Caco-2 (cell line): ENCODE measurements around the gene DDX11. TPM values are rescaled to one million over a fixed set of nuclear protein-coding genes. Genes with fewer than 3 reads are reported as not detected.

Source experiments
- BruUV-seq: library from RNA; stranded (reverse); fragments of 400-500 nt; replicated peaks from 2 replicates; lab custom pipeline; 2021; lab: Mats Ljungman, UMichigan
- CTCF ChIA-PET: fragments of 300-600 bp; sonication (Branson Sonifier 250); formaldehyde crosslinking; loops from one replicate; lab custom pipeline; 2022; ENCODE audit warnings: antibody characterized with exemption; lab: Charles Lee
- POLR2A ChIA-PET: fragments of 300-600 bp; sonication (Branson Sonifier 250); formaldehyde crosslinking; loops from one replicate; lab custom pipeline; 2022; ENCODE audit warnings: antibody characterized with exemption; lab: Charles Lee
- DNase-seq, 2 experiments: peaks; one replicate each; pipeline versions ENCODE4 v3.0.0 to v3.0.0-alpha.2; 2020 to 2022
- H3K27me3 ChIP-seq: replicated peaks from 2 replicates; pipeline ENCODE4 v1.6.0; 2011; ENCODE audit warnings: low read length; ENCODE audit not compliant: control insufficient read depth, insufficient read depth
- H3K36me3 ChIP-seq: 2 replicates; pipeline ENCODE4 v1.5.1; 2011; ENCODE audit warnings: low read length; ENCODE audit not compliant: control insufficient read depth, insufficient read depth
- H3K4me1 ChIP-seq: fragments of 250-450 bp; sonication (Bioruptor Pico); 2 replicates; pipeline ENCODE4 v1.5.1; 2020; ENCODE audit warnings: mild to moderate bottlenecking
- H3K4me3 ChIP-seq: 2 replicates; pipeline ENCODE4 v1.5.1; 2011; ENCODE audit warnings: low read depth, mild to moderate bottlenecking, control low read depth, low read length
- H3K9me3 ChIP-seq: fragments of 250-450 bp; sonication (Bioruptor Pico); 2 replicates; pipeline ENCODE4 v1.5.1; 2020; ENCODE audit warnings: mild to moderate bottlenecking, moderate library complexity
- H3K27ac Mint-ChIP-seq: one replicate; pipeline ENCODE4 v1.8.0; 2022; ENCODE audit warnings: mixed read lengths; ENCODE audit not compliant: unreplicated experiment
- H3K27me3 Mint-ChIP-seq: one replicate; pipeline ENCODE4 v1.8.0; 2022; ENCODE audit warnings: mixed read lengths; ENCODE audit not compliant: insufficient read depth, unreplicated experiment
- H3K36me3 Mint-ChIP-seq: one replicate; pipeline ENCODE4 v1.8.0; 2022; ENCODE audit warnings: mild to moderate bottlenecking, mixed read lengths; ENCODE audit not compliant: insufficient read depth, unreplicated experiment
- H3K4me1 Mint-ChIP-seq: one replicate; pipeline ENCODE4 v1.8.0; 2022; ENCODE audit warnings: low read depth, mixed read lengths; ENCODE audit not compliant: unreplicated experiment
- H3K4me3 Mint-ChIP-seq: one replicate; pipeline ENCODE4 v1.8.0; 2022; ENCODE audit warnings: mild to moderate bottlenecking, moderate library complexity, mixed read lengths; ENCODE audit not compliant: unreplicated experiment
- H3K9me3 Mint-ChIP-seq: one replicate; pipeline ENCODE4 v1.8.0; 2022; ENCODE audit warnings: mixed read lengths; ENCODE audit not compliant: unreplicated experiment
- CTCF ChIP-seq, 2 experiments: fragments of 200-600 bp in 1 of 2; IDR thresholded peaks; 1 replicate in 1 of 2; 2 replicates in 1 of 2; pipeline versions ENCODE4 v1.5.1 to v1.8.0; 2011 to 2022; ENCODE audit warnings: antibody characterized with exemption in 1 of 2, control low read depth in 1 of 2, inconsistent platforms in 1 of 2, low read depth in 1 of 2, low read length in 1 of 2, mild to moderate bottlenecking in 1 of 2, moderate library complexity in 1 of 2; ENCODE audit not compliant: insufficient read depth in 1 of 2, severe bottlenecking in 1 of 2, unreplicated experiment in 1 of 2
- intact Hi-C: fragments of 100-400 bp; cut with micrococcal nuclease; formaldehyde crosslinking; loops from one replicate; pipeline ENCODE4 v1.10.0; 2022; ENCODE audit not compliant: unreplicated experiment
- total RNA-seq: library from RNA; stranded (reverse); gene quantifications from 2 replicates; pipeline ENCODE4 v1.2.3, GENCODE V29; 2022

Gene DDX11
- total RNA-seq, 1 experiment from 2014 or later = 175 TPM

- intact Hi-C loops = no loop called here
- no peaks in the 10 kb centered on the region for H3K4me1 Mint-ChIP-seq
- Histone ChIP-seq H3K4me1 (no peaks in the 10 kb centered on the region), H3K27me3 (no peaks in the 10 kb centered on the region; the same call in 1 of the 2 replicates), H3K36me3 (no peaks in the 10 kb centered on the region), H3K4me3 (no peak overlapping the region), H3K9me3 (peaks cover 5% of the 10 kb centered on the region; the same call in 1 of the 2 replicates)
- no TSS peak for BruUV-seq
- no peak for TF ChIP-seq CTCF (IDR thresholded peaks at IDR 0.05; ENCODE audit: insufficient read depth in 1 of 2, low read depth in 1 of 2, low read length in 1 of 2, severe bottlenecking in 1 of 2, unreplicated experiment in 1 of 2)
- H3K4me3 Mint-ChIP-seq = no peak overlapping the region
- ChIA-PET POLR2A (no interaction called here), CTCF (no interaction called here)
- H3K36me3 Mint-ChIP-seq = no peaks in the 10 kb centered on the region
- H3K27me3 Mint-ChIP-seq = peaks cover 2% of the 10 kb centered on the region
- no peak for DNase-seq
- H3K27ac Mint-ChIP-seq = no peak overlapping the region
- H3K9me3 Mint-ChIP-seq = peaks cover 10% of the 10 kb centered on the region
Observed at GRCh38 chr12:31029468-31029867, 44.2 kb upstream of the DDX11 start.

- H3K27me3 Mint-ChIP-seq = peaks cover 2% of the 10 kb centered on the region
- no TSS peak for BruUV-seq
- POLR2A ChIA-PET = no interaction called here
- Histone ChIP-seq H3K4me3 (no peak overlapping the region), H3K36me3 (no peaks in the 10 kb centered on the region), H3K9me3 (peaks cover 5% of the 10 kb centered on the region; the same call in 1 of the 2 replicates), H3K4me1 (no peaks in the 10 kb centered on the region), H3K27me3 (no peaks in the 10 kb centered on the region; the same call in 1 of the 2 replicates)
- H3K4me1 Mint-ChIP-seq = no peaks in the 10 kb centered on the region
- peaks cover 10% of the 10 kb centered on the region for H3K9me3 Mint-ChIP-seq
- H3K36me3 Mint-ChIP-seq = no peaks in the 10 kb centered on the region
- CTCF ChIA-PET = no interaction called here
- TF ChIP-seq CTCF (IDR thresholded peaks at IDR 0.05; ENCODE audit: insufficient read depth in 1 of 2, low read depth in 1 of 2, low read length in 1 of 2, severe bottlenecking in 1 of 2, unreplicated experiment in 1 of 2) = no peak
- intact Hi-C loops = no loop called here
- no peak for DNase-seq
- no peak overlapping the region for H3K4me3 Mint-ChIP-seq
- H3K27ac Mint-ChIP-seq = no peak overlapping the region
Observed at GRCh38 chr12:31029916-31030562, 43.6 kb upstream of the DDX11 start.

- Mint-ChIP-seq H3K4me1 (no peaks in the 10 kb centered on the region), H3K36me3 (no peaks in the 10 kb centered on the region), H3K9me3 (peaks cover 7% of the 10 kb centered on the region), H3K27ac (no peak overlapping the region), H3K4me3 (no peak overlapping the region), H3K27me3 (peaks cover 7% of the 10 kb centered on the region)
- Histone ChIP-seq H3K4me3 (no peak overlapping the region), H3K36me3 (no peaks in the 10 kb centered on the region), H3K4me1 (no peaks in the 10 kb centered on the region), H3K9me3 (peaks cover 5% of the 10 kb centered on the region; the same call in 1 of the 2 replicates), H3K27me3 (no peaks in the 10 kb centered on the region; the same call in 1 of the 2 replicates)
- TF ChIP-seq CTCF (IDR thresholded peaks at IDR 0.05; ENCODE audit: insufficient read depth in 1 of 2, low read depth in 1 of 2, low read length in 1 of 2, severe bottlenecking in 1 of 2, unreplicated experiment in 1 of 2) = no peak
- CTCF ChIA-PET = interaction anchor here (0.6 kb wide), 1 partner anchor 11 kb away, joined by 3 read pairs; no protein-coding TSS in a partner anchor
- intact Hi-C loops = no loop called here
- POLR2A ChIA-PET = no interaction called here
- BruUV-seq = no TSS peak
- no peak for DNase-seq
Observed at GRCh38 chr12:31031951-31032335, 41.7 kb upstream of the DDX11 start.
